DMS153 (cell line): ENCODE measurements around the gene SPTBN5.
"Not testable (repeated sequence)": the region's sequence is repeated elsewhere in the genome, so short reads cannot be mapped to it uniquely, and the experiment has no call there.

ENCODE experiments used
- DNase-seq: peaks from one replicate; lab custom pipeline; 2025; lab: John Stamatoyannopoulos, UW

The SPTBN5 gene

DNA sequence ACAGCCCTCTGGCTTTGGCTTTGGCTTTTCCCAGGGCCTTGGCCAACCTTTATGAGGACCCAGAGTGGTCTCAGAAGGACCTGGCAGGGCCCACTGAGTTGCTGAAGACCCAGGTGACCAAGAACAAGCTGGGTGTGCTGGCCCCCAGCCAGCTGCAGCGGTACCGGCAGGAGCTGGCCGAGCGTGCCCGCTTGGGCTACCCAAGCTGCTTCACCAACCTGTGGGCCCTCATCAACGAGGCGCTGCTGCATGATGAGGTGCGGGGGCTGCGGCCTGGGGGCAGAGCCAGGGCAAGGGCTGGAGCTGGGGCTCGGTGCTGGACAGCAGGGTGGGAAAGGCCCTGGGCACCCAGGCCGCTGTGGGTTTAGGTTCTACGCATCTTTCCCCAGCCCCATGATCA, 49.0 kb downstream of the SPTBN5 start:
- no peak for DNase-seq

DNA sequence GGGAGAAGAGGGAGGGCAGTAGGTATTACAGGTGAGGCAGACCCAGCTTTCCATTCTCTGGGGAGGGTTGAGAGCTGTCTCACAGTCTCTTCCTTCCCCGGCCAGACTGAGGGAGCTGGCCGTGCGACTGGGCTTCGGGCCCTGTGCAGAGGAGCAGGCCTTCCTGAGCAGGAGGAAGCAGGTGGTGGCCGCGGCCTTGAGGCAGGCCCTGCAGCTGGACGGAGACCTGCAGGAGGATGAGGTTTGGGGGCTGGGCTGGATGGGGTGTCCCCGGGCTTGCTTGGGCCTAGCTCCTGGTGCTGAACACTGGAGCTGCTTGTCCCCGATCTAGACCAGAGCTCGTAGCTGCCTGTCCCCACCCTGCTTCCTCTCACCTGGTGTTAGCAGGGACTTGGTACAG, 50.3 kb downstream of the SPTBN5 start:
- no peak for DNase-seq

DNA sequence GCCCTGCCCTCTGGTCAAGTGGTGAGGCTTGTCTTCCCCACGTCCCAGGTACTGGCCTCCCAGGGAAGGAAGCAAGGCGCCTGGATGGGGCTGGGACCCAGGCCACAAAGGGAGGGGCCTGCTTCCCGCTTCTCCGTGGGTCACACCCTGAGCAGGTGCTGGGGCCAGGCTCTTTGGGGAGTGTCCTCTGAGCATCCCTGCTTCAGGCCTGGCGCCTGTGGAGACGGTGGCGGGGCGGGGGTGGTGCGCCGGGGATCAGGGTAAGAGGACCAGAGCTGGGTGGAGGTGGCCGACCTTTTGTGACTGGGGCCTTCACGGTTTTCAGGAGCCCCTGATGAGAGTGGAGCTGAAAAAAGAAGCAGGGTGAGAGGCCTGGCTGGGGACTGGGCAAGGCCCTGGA, 51.6 kb downstream of the SPTBN5 start:
- no peak for DNase-seq

DNA sequence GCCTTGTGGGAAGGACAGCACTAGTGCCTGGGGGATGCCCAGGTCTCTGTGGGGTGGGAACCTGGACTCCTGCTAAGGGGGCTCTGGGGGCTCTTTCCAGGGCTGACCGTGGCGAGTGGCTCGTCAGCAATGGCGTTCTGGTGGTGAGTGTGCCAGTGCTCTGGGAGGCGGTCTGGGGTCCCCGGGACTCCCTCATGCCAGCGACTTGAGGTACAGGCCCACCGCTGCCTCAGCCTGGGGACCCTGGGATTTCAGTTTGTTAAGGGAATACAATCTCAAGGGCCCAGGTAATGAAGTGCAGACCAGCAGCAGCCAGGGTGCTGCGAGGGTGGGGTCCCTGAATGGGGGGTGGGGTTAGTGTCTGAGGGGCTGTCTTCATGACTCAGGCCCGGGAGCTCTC, 52.7 kb downstream of the SPTBN5 start:
- no peak for DNase-seq

DNA sequence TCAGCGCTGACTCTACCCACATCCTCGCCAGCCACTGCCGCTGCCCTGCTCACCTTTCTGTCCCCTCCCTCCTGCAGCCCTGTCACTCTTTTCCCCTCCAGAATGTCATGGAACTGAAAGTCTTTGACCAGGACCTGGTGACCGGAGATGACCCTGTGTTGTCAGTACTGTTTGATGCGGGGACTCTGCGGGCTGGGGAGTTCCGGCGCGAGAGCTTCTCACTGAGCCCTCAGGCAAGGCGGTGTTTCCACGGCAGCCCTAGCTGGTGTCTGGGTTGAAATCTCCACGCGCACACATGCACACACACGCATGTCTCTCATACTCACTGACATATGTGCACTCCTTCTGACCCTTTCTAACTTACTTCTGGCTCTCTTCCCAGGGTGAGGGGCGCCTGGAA, 53.2 kb downstream of the SPTBN5 start:
- DNase-seq, result no peak

DNA sequence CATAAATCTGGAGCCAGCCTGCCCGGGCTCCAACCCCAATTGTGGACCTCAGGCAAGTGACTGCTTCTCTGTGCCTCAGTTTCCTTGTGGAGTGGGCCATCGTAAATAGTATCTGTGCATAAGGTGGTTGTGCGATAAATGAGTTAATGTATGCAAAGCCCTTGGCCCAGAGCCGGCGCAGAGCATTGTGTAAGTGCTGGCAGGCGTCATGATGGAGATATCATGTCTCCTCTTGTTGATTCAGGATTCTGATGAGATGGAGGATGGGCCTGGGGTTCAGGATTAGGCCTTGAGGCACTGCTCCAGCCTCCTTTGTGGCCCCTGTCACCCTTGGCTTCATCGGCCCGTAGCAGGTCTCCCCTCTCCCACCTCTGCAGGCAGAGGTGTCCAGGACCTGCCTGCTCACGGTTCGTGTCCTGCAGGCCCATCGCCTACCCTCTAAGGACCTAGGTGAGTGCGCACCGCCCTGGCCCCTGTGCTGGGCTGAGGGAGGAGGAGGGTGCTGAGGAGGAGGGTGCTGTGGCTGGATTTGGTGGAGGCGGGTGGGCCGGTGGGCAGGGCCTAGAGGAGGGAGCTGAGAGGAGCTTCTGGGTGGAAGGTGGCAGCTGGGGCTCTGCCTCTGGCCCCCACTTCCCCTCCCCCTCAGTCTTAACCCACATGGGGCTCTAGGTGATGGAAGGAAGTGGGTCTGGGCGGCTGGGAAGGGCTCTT, 53.9 kb downstream of the SPTBN5 start:
- DNase-seq, result no peak

DNA sequence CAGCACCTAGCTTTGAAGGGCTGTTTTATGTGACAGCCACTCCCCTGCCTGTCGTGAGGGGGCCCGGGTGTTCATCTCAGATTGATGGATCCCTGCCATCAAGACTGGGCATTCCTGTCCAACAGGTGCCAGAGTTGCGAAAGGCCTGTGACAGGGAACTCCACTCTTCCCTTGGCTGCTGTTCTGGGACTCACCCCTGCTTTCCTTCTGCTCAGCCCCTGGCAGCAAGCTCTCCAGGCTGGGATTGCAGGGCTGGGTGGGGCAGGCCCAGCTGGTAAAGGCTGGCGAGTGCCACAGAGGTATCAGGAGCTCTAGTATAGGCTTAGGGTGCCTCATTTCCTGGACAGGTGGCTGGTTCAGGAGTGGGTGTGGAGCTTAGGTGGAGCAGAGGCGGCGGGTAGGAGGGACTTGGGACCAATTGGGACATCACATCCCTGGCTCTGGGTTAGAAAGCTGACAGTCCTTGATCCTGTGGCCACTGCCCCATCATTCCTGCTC, 55.4 kb downstream of the SPTBN5 start, which contains the start of gene PLA2G4B:
TSS of gene PLA2G4B (plus strand) at position 448 of the 498 bp plus-strand sequence. CDS start 67 bp downstream, outside the sequence.
- peak; percentile 67 for DNase-seq

DNA sequence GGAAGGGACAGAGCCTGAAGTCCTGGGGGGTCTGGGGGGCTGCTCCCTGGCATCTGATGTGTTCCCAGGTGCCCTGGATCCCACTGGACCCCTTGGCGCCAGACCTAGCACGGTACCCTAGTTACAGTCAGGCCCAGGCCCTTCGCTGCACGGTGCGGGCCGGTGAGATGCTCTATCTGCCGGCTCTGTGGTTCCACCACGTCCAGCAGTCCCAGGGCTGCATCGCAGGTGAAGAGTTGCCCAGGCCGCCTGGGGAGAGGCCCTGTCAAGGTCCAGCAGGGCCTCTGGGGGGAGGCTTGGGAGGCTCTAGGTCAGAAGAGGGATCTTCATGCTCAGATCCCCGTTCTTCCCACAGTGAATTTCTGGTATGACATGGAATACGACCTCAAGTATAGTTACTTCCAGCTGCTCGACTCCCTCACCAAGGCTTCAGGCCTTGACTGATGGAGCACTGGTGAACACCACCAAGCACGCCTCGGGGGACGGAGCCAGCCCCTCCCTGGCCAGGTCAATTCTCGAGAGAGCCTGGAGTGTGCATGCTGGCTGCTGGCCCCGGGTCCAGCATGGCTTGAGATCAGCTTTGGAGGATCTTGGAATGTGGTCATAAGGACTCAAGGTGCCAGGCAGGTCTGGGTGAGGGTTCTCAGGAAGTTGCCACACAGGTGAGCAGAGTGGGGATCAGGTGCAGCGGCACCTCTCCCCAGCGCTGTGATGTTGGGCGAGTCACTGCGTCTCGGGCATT, 57.0 kb downstream of the SPTBN5 start:
- DNase-seq, result no peak

DNA sequence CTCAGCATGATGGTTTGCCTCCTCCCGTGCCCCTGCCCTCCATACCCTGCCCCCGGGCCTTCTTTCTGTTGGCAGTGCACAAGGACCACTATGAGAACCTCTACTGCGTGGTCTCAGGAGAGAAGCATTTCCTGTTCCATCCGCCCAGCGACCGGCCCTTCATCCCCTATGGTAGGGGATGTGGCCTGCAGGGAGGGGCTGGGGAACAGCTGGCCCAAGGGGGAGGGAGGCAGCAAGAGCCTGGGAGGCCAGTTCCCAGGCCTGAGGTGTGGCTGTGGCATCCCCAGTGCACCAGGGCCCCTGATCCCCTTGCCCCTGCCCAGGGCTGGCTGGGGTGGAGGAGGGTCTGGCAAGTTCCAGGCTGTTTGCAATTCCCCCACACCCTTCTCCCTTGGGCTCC, 57.8 kb downstream of the SPTBN5 start:
- no peak for DNase-seq

DNA sequence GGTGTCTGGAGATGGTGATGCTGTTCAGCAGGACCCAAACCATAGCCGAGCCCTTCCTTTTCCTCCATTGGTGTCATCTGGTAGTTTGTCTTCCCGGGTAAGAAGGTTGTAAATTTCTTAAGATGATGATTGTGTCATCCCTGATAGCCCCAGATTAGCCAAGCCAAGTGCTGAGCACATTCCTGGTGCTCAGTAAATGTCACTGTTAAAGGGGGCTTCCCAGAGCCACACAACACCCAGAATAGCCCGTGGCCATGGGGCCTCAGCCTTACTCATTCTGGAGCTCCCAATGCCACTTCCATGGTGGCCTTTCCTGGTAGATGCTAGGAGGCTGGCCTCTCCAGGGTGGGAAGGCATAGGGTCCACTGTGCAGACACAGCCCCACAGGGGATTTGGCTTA, 59.8 kb downstream of the SPTBN5 start:
- DNase-seq, result no peak

DNA sequence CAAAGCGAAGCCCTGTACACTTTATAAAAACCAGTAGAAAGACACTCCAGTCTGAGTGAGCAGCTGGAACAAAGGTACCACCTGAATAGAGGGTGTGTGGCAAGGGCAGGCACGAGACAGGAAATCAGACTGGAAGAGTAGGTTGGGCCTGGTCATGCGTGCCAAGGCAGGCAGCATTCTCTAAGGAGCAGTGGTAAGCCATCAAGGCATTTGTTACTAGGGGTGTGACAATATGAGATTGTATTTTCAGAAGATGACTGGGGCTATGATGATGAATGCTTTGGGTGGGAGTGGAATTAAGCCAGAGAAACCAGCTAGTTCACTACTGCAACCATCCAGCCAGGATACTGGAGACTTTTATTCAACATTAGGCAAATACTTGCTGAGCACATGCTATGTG, 61.0 kb downstream of the SPTBN5 start:
- peak; percentile 80 for DNase-seq

DNA sequence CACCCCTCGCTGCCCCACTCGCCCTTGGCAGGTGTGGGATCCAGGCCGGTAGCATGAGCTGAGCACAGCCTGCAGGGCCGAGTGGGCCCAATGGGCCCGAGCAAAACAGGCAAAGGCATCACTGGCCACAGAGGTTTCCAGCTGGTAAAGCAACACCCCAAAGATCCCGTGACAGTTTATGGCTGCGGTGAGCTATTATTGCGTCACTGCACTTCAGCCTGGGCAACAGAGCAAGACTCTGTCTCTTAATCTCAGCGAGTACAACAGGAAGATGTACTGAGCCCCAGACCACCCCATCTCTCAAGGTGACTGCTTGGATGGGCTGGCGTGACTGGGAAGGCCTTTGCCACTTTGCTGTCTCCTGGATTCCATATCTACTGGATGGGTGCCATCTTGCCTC, 61.6 kb downstream of the SPTBN5 start:
- DNase-seq, result no peak

DNA sequence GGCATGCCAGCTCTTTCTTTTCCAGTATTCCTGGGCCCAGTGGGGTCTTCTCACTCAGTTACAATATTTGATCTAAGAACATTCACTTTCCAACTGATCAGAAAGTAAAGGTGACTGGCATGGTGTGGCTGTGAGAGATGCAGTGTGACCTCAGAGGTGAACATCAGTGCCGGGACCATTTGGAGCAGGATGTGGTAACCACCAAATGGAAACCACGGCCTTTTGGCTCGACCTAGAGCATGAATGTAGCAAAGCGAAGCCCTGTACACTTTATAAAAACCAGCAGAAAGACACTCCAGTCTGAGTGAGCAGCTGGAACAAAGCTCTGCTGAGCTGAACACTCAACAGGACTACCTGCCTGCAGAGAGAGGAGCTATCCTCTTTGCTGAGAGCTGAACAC, 62.6 kb downstream of the SPTBN5 start:
- not testable (repeated sequence) for DNase-seq

DNA sequence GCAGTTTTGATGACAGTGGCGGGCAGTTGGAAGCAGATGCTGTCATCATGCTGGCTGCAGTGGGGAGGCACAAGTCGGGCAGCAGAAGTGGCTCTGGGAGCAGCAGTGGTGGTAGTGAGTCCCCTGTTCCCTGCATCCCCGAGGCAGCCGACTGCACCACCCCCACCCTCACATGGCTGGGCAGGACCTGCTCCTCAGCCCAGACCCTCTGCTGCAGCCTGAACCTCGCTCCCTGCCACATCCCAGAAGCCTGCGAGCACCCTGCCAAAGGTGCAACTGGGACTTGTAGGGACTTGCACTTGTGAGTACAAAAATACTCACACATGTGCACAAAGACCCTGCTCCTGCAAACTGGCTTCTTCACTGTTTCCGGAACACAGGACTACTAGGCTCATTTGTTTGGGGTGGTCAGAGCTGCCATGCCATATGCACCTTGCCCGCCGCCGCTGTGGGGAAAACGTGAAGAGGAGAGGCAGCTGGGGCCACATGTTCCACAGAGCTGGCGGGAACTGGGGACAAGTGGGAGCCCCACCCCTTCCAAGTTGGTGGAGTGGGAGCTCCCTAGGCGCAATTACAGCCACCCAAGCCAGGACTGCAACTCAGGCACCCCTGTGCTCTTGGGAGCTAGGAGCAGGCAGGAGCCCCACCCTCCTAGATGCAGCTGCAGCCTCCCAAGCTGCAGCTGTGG, 63.8 kb downstream of the SPTBN5 start:
- no peak for DNase-seq

DNA sequence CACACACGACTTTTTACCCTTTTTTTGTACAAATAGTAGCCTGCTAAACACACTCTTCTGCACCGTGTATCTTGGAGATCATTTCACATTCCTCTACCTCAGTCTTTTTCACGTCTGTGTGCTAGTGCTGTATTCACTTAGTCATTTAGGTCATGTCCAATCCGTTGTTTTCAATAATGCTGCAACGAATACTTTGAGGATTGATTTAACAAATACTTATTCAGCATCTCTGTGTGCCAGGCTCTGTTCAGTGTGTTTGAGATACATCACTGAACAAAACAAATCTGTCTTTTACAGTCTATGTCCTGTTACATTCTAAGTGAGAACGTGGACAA, 65.1 kb downstream of the SPTBN5 start:
- DNase-seq, result no peak

DNA sequence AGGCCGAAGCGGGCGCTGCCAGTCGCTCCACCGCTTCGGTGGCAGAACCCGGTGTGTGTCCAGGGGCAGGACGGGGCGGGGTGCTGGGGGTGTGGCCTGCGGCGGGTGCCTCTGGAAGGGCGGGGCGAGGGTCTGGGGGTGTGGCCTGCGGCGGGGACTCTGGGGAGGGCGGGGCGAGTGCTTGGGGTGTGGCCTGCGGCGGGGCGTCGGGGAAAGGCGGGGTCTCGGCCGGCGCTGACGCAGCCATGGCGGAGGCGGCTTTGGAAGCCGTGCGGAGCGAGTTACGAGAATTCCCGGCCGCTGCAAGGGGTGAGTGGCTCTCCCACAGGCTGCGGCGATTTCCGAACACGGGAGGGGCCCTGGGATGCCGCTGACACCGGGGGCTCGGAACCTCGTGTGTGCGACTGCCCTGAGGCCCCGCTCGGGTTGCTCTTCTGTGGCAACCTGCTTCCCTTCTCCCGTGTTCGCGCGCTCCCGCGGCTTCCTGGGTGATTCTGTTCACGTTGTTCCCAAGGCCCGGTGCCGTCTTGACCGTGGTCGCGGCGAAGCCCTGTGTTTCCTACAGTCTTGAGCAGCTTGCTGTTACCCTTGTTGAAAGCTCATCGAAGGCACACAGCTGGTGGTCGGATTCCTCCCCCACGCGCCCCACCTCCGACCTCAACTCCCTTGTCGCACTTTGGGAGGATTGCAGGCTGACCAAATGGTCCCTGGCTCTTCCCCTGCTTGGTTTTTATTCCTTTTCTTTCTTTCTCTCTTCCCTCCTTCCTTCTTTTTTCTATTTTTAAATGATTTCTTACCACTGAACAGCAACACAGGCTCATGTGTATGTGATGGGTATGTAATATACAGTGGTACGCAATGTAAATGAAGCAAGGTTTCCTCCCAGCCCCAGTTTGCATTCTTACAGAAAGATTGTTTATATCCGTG, 65.7 kb downstream of the SPTBN5 start, which contains the start of gene JMJD7:
TSS of gene JMJD7 (plus strand) at position 213 of the 927 bp plus-strand sequence. CDS start at position 246, 33 bp downstream.
- peak; percentile 25 for DNase-seq

DNA sequence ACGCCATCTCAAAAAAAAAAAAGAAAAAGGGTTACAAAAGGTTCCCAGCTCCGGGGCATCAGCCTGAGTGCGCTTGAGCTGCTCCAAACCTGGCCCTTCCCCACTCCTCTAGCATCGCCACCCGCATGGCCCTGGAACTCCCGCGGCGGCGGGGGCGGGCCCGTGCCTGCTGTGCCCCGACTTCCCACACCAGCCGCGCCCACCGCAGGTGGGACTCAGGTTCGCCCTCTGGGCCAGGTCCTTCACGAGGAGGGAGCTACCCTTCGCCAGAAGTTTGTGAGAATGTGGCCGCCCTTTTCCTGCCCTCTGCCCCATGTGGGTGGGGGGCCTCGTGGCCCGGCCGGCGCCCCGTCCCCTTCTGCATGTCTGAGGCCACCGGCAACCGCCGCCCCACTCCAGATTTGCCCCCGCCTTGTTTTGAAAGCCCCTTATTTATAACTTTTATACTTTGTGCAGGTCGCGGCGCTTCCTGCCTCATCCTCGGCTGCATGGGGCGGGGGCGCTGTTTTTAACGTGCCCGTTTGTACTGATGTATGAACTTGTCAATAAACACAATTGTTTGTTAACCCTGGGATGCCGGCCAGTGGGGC, 66.5 kb downstream of the SPTBN5 start:
- no peak for DNase-seq

DNA sequence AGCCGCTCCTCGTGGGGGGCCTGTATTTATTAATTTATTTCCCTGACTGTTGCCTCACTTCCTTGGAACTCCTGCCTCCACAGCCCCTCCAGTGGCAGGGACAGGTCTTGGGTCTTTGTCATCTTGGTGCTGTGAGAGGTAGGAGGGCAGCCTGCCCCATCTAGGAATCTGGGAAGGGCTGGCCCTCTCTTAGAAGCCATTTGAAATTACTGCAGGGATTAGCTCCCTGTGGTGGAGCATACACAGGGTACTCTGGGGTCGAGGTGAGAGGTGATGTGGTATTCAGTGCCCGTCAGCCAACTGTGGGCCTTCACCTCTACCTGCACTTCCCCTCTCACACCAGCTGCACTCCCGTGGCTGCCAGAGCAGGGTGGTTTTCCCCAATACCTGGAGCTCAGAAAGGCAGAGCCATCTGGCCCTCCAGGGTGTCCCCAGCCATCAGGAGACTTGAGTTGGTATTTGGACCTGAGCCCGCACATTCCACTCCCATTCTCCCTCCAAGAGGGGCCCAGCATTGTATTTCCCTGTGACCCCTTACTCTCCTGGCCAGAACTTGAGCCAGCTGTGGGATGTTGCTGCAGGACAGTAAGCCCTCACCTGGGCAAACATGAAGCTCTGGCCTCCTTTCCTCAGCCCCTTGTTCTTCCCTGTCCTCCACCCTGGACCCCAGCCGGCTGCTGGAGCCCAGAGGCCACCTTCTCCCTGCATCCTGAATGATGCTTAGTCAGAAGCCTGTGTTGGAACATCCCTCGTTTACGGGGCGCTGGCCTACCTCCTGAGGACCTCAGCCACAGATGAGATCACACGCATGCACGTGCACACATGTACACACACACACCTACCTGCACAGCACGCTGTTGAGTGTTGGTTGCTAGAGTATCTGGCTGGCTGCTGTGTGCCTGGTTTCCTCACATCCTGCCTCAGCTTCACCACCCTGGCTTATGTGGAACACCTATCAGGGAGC, 68.0 kb downstream of the SPTBN5 start:
- no peak for DNase-seq

DNA sequence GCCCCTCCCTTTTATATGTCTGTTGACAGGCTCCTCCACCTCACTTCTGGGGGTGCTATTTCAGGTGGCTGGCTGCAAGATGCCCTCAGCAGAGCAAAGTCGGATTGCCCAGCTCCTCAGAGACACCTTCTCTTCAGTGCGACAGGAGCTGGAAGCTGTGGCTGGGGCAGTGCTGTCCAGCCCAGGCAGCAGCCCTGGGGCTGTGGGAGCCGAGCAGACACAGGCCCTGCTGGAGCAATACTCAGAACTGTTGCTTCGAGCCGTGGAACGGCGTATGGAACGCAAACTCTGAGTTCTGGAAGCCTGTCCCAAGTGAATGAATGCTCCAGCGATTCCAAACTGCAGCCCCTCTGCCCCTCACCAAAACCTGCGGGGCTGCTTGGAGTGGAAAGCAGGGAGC, 68.7 kb downstream of the SPTBN5 start:
- no peak for DNase-seq
